H1 (cell line): ENCODE measurements around the gene LOXHD1.

Experiments
- EZH2 ChIP-seq: fragments of 200-600 bp; sonication (generic); IDR thresholded peaks from 2 replicates; pipeline ENCODE4 v1.7.1; 2012; ENCODE audit warnings: low read depth, mild to moderate bottlenecking, moderate library complexity, low read length, inconsistent platforms; ENCODE audit not compliant: severe bottlenecking
- TF ChIP-seq, protein P1 (sequence below), 3 experiments: IDR thresholded peaks; 1 replicate in 2 of 3; 2 replicates in 1 of 3; pipeline versions ENCODE4 v1.5.1 to v1.6.1; 2011; ENCODE audit warnings: low read length in 3 of 3, mild to moderate bottlenecking in 3 of 3, inconsistent platforms in 2 of 3, low read depth in 1 of 3, moderate library complexity in 1 of 3; ENCODE audit not compliant: insufficient read depth in 1 of 3; ENCODE audit errors: control extremely low read depth in 1 of 3

GRCh38 chr18:46573156-46573555 lies 83.9 kb downstream of the LOXHD1 start:
- no peak for TF ChIP-seq EZH2
- TF ChIP-seq, protein P1, sequence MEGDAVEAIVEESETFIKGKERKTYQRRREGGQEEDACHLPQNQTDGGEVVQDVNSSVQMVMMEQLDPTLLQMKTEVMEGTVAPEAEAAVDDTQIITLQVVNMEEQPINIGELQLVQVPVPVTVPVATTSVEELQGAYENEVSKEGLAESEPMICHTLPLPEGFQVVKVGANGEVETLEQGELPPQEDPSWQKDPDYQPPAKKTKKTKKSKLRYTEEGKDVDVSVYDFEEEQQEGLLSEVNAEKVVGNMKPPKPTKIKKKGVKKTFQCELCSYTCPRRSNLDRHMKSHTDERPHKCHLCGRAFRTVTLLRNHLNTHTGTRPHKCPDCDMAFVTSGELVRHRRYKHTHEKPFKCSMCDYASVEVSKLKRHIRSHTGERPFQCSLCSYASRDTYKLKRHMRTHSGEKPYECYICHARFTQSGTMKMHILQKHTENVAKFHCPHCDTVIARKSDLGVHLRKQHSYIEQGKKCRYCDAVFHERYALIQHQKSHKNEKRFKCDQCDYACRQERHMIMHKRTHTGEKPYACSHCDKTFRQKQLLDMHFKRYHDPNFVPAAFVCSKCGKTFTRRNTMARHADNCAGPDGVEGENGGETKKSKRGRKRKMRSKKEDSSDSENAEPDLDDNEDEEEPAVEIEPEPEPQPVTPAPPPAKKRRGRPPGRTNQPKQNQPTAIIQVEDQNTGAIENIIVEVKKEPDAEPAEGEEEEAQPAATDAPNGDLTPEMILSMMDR (IDR thresholded peaks at IDR 0.05; ENCODE audit: control extremely low read depth in 1 of 3, insufficient read depth in 1 of 3, low read depth in 1 of 3, low read length in 3 of 3), result no peak
